ENCODE results near the gene ZCCHC14. TPM values are rescaled to one million over a fixed set of nuclear protein-coding genes. Genes with fewer than 3 reads are reported as not detected.
"Not testable (repeated sequence)": the region's sequence is repeated elsewhere in the genome, so short reads cannot be mapped to it uniquely, and the experiment has no call there.

ZCCHC14 gene
- total RNA-seq, 2 experiments from 2014 or later = 0.63 to 1.5 TPM

GRCh38 chr16:87488960-87489359 is 3.9 kb downstream of the ZCCHC14 start:
- DNase-seq; H3K36me3 Mint-ChIP-seq; ATAC-seq; H3K27ac Mint-ChIP-seq; CTCF ChIA-PET; H3K4me3 Mint-ChIP-seq; H3K9me3 Mint-ChIP-seq (ENCODE audit: low read depth): not testable (repeated sequence)
- Mint-ChIP-seq H3K27me3 (peaks cover 61% of the 10 kb centered on the region), H3K4me1 (peaks cover 33% of the 10 kb centered on the region)

DNA sequence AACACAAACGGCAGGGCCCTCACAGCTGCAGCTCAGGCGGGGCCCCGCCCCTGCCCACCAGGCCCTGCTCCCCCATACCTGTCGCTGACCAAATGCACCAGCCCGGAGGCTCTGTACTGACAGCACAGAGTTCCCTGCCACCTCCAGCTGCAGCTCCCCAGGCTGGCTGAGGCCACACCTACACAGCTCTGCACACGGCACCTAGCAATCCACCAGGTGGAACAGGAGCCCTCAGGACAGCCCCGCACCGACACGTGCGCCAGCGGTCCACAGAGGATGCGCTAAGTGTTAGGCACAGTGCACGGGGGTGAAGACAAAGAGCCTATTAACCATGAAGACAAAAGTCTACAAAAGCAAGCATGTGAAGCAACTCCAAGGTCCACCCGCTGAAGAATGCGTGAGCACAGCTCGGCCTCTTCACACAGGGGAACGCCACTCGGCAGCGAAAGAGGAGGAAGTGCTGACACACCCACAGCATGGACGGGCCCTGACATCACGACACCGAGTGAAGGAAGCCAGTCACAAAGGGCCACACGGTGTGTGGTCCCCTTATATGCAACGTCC is 5.4 kb downstream of the ZCCHC14 start:
- ATAC-seq = no peak
- Mint-ChIP-seq H3K27me3 (peaks cover 57% of the 10 kb centered on the region), H3K4me3 (no peak overlapping the region), H3K4me1 (peaks cover 28% of the 10 kb centered on the region), H3K36me3 (no peaks in the 10 kb centered on the region), H3K9me3 (ENCODE audit: low read depth) (no peaks in the 10 kb centered on the region), H3K27ac (no peak overlapping the region)
- DNase-seq = no peak
- CTCF ChIA-PET = no interaction called here

DNA sequence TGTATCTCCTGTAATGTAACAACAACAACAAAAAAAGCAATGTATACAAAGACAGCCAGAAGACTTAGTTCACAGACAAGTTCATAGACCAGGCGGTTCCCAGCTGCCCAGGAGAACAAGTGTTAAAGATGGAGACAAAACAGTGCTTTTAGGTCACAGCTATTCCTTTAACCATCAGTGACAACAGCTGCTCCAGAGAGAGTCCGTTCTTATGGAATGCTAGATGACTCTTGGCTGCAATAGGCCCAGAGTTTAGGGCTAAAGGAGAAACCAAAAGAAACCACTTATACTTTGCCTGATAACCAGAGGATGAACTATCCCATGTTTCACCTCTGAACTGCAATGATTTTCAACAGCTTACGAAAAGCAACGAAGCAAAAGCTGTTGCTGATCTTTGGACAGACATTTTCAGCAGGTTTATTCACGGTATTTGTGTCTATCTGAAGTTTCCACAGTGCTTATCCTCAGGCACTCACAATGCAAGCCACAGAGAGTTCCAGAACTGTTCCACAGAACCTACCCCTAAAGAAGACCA is 6.0 kb downstream of the ZCCHC14 start:
- Mint-ChIP-seq H3K4me1 (peaks cover 28% of the 10 kb centered on the region), H3K27ac (no peak overlapping the region), H3K4me3 (no peak overlapping the region), H3K36me3 (no peaks in the 10 kb centered on the region), H3K27me3 (peaks cover 61% of the 10 kb centered on the region), H3K9me3 (ENCODE audit: low read depth) (no peaks in the 10 kb centered on the region)
- DNase-seq (no peak), ATAC-seq (no peak)
- CTCF ChIA-PET = no interaction called here

GRCh38 chr16:87486282-87486681 is 6.5 kb downstream of the ZCCHC14 start:
- H3K4me1 Mint-ChIP-seq = peaks cover 26% of the 10 kb centered on the region
- H3K36me3 Mint-ChIP-seq = no peaks in the 10 kb centered on the region
- no peak for DNase-seq
- no peak overlapping the region for H3K4me3 Mint-ChIP-seq
- CTCF ChIA-PET = no interaction called here
- no peaks in the 10 kb centered on the region for H3K9me3 Mint-ChIP-seq (ENCODE audit: low read depth)
- ATAC-seq = no peak
- no peak overlapping the region for H3K27ac Mint-ChIP-seq
- H3K27me3 Mint-ChIP-seq = peaks cover 57% of the 10 kb centered on the region

DNA sequence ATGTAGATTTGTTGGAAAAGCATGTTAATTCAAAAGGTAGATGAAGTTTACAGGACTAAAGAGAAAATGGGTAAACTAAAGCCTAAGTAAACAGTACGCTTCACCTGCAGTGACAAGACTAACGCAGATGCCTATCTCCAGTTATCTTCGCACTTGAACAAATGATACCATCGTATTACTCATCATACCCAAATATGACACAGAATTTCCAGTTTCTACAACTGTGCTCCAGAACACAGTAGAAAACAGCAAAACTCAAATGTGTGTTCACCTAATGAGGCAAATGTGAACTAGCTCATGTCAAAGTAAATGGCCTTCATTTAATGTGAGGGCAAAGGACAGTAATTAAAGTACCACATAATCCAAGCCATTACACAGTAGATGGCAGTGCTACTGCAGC is 7.0 kb downstream of the ZCCHC14 start:
- H3K4me3 Mint-ChIP-seq; DNase-seq; CTCF ChIA-PET; H3K27ac Mint-ChIP-seq; H3K9me3 Mint-ChIP-seq (ENCODE audit: low read depth); H3K36me3 Mint-ChIP-seq: not testable (repeated sequence)
- peaks cover 53% of the 10 kb centered on the region for H3K27me3 Mint-ChIP-seq
- peak; percentile 23 for ATAC-seq
- H3K4me1 Mint-ChIP-seq = peaks cover 23% of the 10 kb centered on the region

DNA sequence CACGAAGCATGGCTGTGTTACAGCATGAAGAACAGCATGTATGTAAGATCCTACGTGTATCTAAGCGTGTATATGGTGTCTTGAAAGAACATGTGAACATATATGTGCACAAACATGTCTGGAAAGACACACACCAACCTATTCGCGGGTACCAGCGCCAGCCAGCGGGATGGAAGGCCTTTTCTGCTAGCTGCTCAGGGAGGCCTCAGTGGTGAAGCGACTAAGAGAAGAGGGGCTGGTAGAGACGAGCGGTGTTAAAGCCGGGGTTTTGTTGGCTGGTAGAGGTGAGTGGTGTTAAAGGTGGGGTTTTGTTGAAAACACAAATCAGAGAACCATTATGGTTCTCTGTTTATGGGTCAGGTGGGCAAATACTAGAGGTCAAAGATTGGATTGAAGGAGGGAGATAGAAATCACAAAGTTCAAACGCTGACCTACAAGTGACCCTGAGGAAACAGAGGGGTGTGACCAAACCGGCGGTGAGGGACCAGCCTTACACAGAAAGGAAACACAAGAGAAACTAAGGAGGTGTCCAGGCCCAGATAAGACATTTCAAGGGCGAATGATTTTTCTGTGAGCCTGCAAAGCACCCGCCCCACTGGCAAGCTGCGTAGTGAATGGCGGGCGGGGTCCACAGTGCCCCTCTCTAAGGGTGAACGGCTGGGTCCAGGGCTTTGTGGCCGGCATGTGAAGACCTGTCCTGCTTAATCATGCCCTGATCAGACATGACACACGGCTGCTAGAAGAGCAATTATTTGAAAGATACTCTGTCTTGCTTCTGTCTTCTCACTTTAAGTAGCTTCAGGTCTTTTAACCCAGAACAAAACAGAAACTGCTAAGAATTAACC is 8.1 kb downstream of the ZCCHC14 start:
- peaks cover 12% of the 10 kb centered on the region for H3K4me1 Mint-ChIP-seq
- peaks cover 42% of the 10 kb centered on the region for H3K27me3 Mint-ChIP-seq
- CTCF ChIA-PET = no interaction called here
- no peaks in the 10 kb centered on the region for H3K9me3 Mint-ChIP-seq (ENCODE audit: low read depth)
- DNase-seq (no peak), ATAC-seq (no peak)
- no peak overlapping the region for H3K27ac Mint-ChIP-seq
- no peaks in the 10 kb centered on the region for H3K36me3 Mint-ChIP-seq
- H3K4me3 Mint-ChIP-seq = no peak overlapping the region

DNA sequence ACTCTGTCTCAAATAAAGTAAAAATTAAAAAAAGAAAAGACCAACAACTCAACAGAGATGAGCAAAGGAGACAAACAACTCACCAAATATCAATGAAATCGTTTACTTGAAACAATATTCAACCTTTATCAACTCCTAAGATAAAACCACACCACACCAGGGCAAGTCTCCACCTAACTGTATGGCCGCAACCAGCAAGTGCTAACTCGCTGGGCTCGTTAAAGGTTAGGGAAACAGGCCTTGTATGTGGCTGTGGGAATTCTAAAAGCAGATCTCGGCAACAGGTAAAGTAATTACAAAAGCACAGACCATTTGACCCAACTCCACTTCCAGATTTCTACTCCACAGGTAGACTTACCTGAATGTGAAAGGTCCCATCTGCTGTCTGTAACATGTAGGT is 9.3 kb downstream of the ZCCHC14 start:
- Mint-ChIP-seq H3K4me3 (no peak overlapping the region), H3K27me3 (peaks cover 30% of the 10 kb centered on the region), H3K27ac (no peak overlapping the region), H3K4me1 (peaks cover 12% of the 10 kb centered on the region), H3K36me3 (no peaks in the 10 kb centered on the region), H3K9me3 (ENCODE audit: low read depth) (no peaks in the 10 kb centered on the region)
- no peak for ATAC-seq
- CTCF ChIA-PET = no interaction called here
- no peak for DNase-seq

DNA sequence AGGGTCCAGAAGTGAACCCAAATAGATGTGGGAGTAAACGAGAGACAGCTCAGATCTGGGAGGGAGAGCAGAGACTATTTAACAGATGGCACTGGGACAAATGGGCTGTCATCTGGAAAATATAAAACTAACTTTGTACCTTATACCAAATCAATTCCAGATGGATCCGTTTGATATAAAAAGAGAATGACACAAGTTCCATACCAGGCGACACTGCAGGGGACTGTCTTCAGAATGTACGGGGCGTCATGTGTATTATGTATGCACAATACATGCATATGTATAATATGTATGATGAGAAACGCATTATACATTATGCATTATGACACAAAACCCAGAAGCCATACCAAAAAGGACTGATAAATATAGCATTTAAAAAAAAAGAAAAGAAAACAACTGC is 10.2 kb downstream of the ZCCHC14 start:
- Mint-ChIP-seq H3K4me1 (peaks cover 12% of the 10 kb centered on the region), H3K27me3 (peaks cover 27% of the 10 kb centered on the region)
- ATAC-seq; H3K27ac Mint-ChIP-seq; H3K36me3 Mint-ChIP-seq; DNase-seq; H3K9me3 Mint-ChIP-seq (ENCODE audit: low read depth); CTCF ChIA-PET; H3K4me3 Mint-ChIP-seq: not testable (repeated sequence)

GRCh38 chr16:87482266-87482665 is 10.6 kb downstream of the ZCCHC14 start:
- ATAC-seq (no peak), DNase-seq (no peak)
- H3K4me3 Mint-ChIP-seq = no peak overlapping the region
- CTCF ChIA-PET = no interaction called here
- H3K9me3 Mint-ChIP-seq (ENCODE audit: low read depth) = no peaks in the 10 kb centered on the region
- H3K36me3 Mint-ChIP-seq = no peaks in the 10 kb centered on the region
- no peak overlapping the region for H3K27ac Mint-ChIP-seq
- H3K4me1 Mint-ChIP-seq = peaks cover 12% of the 10 kb centered on the region
- peaks cover 23% of the 10 kb centered on the region for H3K27me3 Mint-ChIP-seq

DNA sequence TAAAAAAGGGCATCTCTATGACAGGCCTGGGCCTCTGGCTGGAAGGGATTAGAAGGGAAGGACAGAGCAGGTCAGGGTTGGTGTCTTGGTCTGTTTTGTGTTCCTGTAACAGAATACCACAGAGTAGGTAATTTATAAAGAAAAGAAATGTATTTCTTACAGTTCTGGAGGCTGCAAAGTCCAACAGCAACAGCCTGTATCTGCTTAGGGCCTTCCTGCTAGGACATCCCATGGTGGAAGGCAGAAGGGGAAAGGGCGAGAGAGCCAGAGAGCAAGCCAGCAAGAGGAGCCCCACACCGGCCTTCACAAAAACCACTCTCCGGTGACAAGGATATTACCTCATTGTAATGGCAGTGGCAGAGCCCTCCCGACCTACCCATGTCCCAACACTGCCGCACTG is 11.1 kb downstream of the ZCCHC14 start:
- Mint-ChIP-seq H3K27me3 (peaks cover 20% of the 10 kb centered on the region), H3K4me1 (peaks cover 12% of the 10 kb centered on the region)
- ATAC-seq; DNase-seq; CTCF ChIA-PET; H3K27ac Mint-ChIP-seq; H3K36me3 Mint-ChIP-seq; H3K9me3 Mint-ChIP-seq (ENCODE audit: low read depth); H3K4me3 Mint-ChIP-seq: not testable (repeated sequence)

DNA sequence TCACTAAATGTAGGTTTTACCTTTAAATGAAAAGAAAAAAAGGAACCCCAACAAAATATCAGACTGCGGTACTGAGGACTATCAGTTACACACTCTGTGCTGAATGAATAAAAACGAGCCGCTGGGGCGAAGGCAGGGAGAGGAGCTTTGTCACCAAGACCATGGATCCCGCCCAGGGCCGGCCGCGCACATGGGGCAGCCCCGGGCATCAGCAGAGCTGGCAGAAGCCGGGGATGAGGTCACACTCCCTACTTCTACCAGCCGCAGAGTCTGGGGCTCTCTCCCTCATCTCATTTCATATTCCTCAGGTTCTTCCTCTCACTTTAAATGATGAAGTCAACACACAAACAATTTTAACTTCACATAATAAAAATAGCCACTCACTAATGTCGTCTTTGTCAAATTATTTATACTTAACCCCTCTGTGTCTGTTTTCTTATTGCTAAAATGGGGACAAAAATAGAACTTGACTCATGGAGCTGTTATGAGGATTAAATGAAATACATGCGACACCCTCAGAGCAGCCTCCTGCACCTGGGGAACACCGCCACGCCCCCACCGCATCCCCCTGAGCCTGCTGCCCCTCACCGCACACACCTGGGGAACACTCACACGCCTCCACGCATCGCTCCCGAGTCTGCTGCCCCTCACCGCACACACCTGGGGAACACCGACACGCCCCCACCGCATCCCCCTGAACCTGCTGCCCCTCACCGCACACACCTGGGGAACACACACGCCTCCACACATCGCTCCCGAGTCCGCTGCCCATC is 15.4 kb downstream of the ZCCHC14 start:
- H3K36me3 Mint-ChIP-seq; H3K9me3 Mint-ChIP-seq (ENCODE audit: low read depth); DNase-seq; H3K4me3 Mint-ChIP-seq; ATAC-seq; CTCF ChIA-PET; H3K4me1 Mint-ChIP-seq; H3K27ac Mint-ChIP-seq: not testable (repeated sequence)
- H3K27me3 Mint-ChIP-seq = peaks cover 20% of the 10 kb centered on the region

DNA sequence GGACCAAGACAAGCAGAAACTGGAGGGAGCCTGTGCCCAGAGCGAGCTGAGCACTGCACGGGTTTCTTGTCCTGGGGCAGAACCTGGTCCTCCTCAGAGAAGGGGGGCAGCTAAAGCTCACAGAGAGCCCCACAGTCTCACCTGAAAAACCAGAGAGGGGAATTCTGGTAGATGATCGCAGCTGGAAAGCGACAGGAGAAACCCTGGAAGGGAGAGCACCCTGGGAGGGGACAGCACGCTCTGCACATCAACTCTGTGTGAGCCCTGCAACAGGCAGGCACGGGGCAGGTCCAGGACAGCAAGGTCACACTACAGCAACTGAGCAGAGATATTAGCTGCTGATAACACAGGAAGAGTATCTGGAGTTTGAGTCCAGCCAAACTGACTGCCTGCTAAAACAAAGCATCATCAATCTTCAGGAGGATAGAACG is 18.2 kb downstream of the ZCCHC14 start:
- ATAC-seq (no peak), DNase-seq (no peak)
- Mint-ChIP-seq H3K27me3 (peaks cover 15% of the 10 kb centered on the region), H3K36me3 (no peaks in the 10 kb centered on the region), H3K27ac (no peak overlapping the region), H3K9me3 (ENCODE audit: low read depth) (no peaks in the 10 kb centered on the region), H3K4me1 (no peaks in the 10 kb centered on the region), H3K4me3 (no peak overlapping the region)
- CTCF ChIA-PET = no interaction called here

GRCh38 chr16:87474017-87474416 is 18.8 kb downstream of the ZCCHC14 start:
- no peak overlapping the region for H3K4me3 Mint-ChIP-seq
- H3K27me3 Mint-ChIP-seq = peaks cover 17% of the 10 kb centered on the region
- H3K36me3 Mint-ChIP-seq = no peaks in the 10 kb centered on the region
- DNase-seq (no peak), ATAC-seq (no peak)
- H3K4me1 Mint-ChIP-seq = no peaks in the 10 kb centered on the region
- CTCF ChIA-PET = no interaction called here
- H3K27ac Mint-ChIP-seq = no peak overlapping the region
- no peaks in the 10 kb centered on the region for H3K9me3 Mint-ChIP-seq (ENCODE audit: low read depth)
